Ishikawa (cell line): ENCODE measurements around the gene HDHD3.

Experiments used
- CEBPB ChIP-seq: IDR thresholded peaks from 2 replicates; pipeline ENCODE4 v1.6.1; 2012
- CREB1 ChIP-seq: IDR thresholded peaks from 2 replicates; pipeline ENCODE4 v1.6.1; 2012; ENCODE audit warnings: low read depth
- EGR1 ChIP-seq: IDR thresholded peaks from 2 replicates; pipeline ENCODE4 v1.6.1; 2012
- EP300 ChIP-seq: IDR thresholded peaks from 2 replicates; pipeline ENCODE4 v1.6.1; 2012; ENCODE audit warnings: borderline replicate concordance
- FOXM1 ChIP-seq: IDR thresholded peaks from 2 replicates; pipeline ENCODE4 v1.6.1; 2012; ENCODE audit warnings: low read depth, borderline replicate concordance
- MAX ChIP-seq: IDR thresholded peaks from 2 replicates; pipeline ENCODE4 v1.6.1; 2012
- NFIC ChIP-seq: IDR thresholded peaks from 2 replicates; pipeline ENCODE4 v1.6.1; 2012
- RAD21 ChIP-seq: IDR thresholded peaks from 2 replicates; pipeline ENCODE4 v1.6.1; 2012; ENCODE audit warnings: low read depth
- REST ChIP-seq: IDR thresholded peaks from 2 replicates; pipeline ENCODE4 v1.6.1; 2012; ENCODE audit warnings: low read depth, mild to moderate bottlenecking
- TAF1 ChIP-seq: IDR thresholded peaks from 2 replicates; pipeline ENCODE4 v1.6.1; 2012; ENCODE audit warnings: low read depth, mild to moderate bottlenecking
- TCF12 ChIP-seq: IDR thresholded peaks from 2 replicates; pipeline ENCODE4 v1.6.1; 2012; ENCODE audit warnings: low read depth
- TEAD4 ChIP-seq: IDR thresholded peaks from 2 replicates; pipeline ENCODE4 v1.6.1; 2012
- YY1 ChIP-seq: IDR thresholded peaks from 2 replicates; pipeline ENCODE4 v1.6.1; 2012; ENCODE audit warnings: low read depth
- ZBTB7A ChIP-seq: IDR thresholded peaks from 2 replicates; pipeline ENCODE4 v1.6.1; 2012; ENCODE audit warnings: low read depth
- TF ChIP-seq, protein P1 (sequence below): IDR thresholded peaks from 2 replicates; pipeline ENCODE4 v1.6.1; 2012

The HDHD3 gene

DNA sequence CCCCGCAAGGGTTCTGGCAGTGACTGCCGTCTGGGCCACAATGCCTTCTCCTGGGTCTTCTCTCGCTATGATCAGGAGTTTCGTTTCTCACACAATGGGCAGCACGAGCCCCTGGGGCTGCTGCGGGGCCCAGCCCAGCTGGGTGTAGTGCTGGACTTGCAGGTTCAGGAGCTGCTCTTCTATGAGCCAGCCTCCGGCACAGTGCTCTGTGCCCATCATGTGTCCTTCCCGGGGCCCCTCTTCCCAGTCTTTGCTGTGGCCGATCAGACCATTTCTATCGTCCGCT lies 7.0 kb downstream of the HDHD3 start:
- TF ChIP-seq, protein P1, sequence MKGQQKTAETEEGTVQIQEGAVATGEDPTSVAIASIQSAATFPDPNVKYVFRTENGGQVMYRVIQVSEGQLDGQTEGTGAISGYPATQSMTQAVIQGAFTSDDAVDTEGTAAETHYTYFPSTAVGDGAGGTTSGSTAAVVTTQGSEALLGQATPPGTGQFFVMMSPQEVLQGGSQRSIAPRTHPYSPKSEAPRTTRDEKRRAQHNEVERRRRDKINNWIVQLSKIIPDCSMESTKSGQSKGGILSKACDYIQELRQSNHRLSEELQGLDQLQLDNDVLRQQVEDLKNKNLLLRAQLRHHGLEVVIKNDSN = no peak
- no peak for TF ChIP-seq FOXM1
- TF ChIP-seq TCF12 = no peak
- no peak for TF ChIP-seq REST
- no peak for TF ChIP-seq CREB1
- no peak for TF ChIP-seq CEBPB
- no peak for TF ChIP-seq EP300
- TF ChIP-seq YY1 = no peak
- TF ChIP-seq TAF1 = no peak
- no peak for TF ChIP-seq MAX

- no peak for TF ChIP-seq MAX
- TF ChIP-seq FOXM1 = no peak
- no peak for TF ChIP-seq YY1
- no peak for TF ChIP-seq EP300
- no peak for TF ChIP-seq CEBPB
- no peak for TF ChIP-seq REST
- no peak for TF ChIP-seq EGR1
- no peak for TF ChIP-seq TAF1
- TF ChIP-seq ZBTB7A = no peak
- no peak for TF ChIP-seq TCF12
These were observed 7.6 kb downstream of the HDHD3 start for GRCh38 chr9:113368982-113369854.

DNA sequence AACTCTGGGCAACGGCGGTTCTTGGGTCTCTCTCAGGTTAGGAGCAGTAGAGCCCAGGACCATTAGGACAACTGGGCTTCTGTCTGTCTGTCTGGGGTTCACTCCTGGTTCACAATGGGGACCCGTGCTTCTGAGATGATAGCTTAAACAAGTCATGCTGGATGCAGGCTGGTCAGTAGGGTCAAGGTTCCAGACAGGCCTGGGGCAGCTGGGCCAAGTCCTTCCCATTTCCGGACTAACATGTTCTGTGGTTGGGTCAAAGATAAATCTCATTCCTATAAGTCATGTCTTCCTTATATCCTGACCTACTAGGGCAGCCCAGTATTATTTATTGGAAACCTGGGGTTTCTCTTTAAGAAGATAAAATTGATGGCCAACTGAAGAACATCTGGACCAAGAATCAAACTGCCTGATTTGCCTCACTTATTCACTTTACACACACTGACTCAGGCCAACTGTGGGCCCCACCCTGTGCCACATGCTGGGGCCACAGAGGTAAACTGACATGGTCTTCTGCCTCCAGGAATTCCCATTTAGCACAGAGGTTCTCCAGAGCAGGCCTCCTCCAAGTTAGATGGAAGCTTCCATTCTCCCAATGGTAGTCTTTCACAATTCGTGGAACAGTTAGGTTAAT lies 8.3 kb downstream of the HDHD3 start:
- TF ChIP-seq RAD21 (no peak), TEAD4 (no peak), EP300 (no peak), CEBPB (no peak), EGR1 (no peak), CREB1 (no peak), TAF1 (no peak), TCF12 (no peak), REST (no peak), NFIC (no peak), YY1 (no peak), FOXM1 (no peak), MAX (no peak)
- TF ChIP-seq, protein P1 = no peak

DNA sequence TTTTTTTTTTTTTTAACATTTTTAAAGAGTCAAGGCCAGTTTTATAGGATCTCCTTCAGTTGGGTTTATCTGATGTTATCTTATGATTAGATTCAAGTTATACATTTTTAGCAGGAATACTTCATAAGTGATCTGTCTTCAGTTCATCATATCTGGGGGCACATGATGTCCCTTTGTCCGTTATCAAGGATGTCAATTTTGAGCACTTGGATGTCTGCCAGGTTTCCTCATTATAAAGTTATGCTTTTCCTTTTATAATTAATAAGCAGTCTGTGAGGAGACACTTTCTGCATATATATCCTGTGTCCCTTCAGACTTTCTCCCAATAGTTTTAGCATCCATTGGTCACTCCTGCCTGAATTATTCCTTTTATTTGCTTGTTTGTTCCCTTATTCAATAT lies 11.8 kb downstream of the HDHD3 start:
- no peak for TF ChIP-seq YY1
- TF ChIP-seq EGR1 = no peak
- TF ChIP-seq CREB1 = no peak
- TF ChIP-seq TAF1 = no peak
- no peak for TF ChIP-seq ZBTB7A
- no peak for TF ChIP-seq REST
- TF ChIP-seq TCF12 = no peak
- TF ChIP-seq, protein P1 = no peak
- no peak for TF ChIP-seq CEBPB
- TF ChIP-seq NFIC = no peak
- no peak for TF ChIP-seq MAX
- no peak for TF ChIP-seq FOXM1
- TF ChIP-seq RAD21 = no peak
- no peak for TF ChIP-seq EP300
- no peak for TF ChIP-seq TEAD4
